Activated CD8-positive, alpha-beta memory T cell treated with anti-CD3 and anti-CD28 coated beads, Interleukin-2, amount 10 ng/mL, durations not matched to agents 7 days and 5 days (primary cell): ENCODE data around the gene IDH2. TPM values are rescaled to one million over a fixed set of nuclear protein-coding genes. Genes with fewer than 3 reads are reported as not detected.

ENCODE experiments used
- ATAC-seq: fragments of 150-1000 bp; cut with Tn5 transposase; one replicate; pipeline ENCODE4 v1.10.0; 2021; ENCODE audit warnings: moderate library complexity
- CTCF ChIA-PET: fragments of 350-600 bp; sonication (Branson Sonifier 250); formaldehyde crosslinking; loops from one replicate; lab custom pipeline; 2021; ENCODE audit warnings: antibody characterized with exemption; lab: Charles Lee
- DNase-seq: peaks from one replicate; pipeline ENCODE4 v3.0.0-alpha.2; 2020
- H3K27ac Mint-ChIP-seq: one replicate; pipeline ENCODE4 v1.8.0; 2021; ENCODE audit warnings: mild to moderate bottlenecking, mixed read lengths
- H3K27me3 Mint-ChIP-seq: one replicate; pipeline ENCODE4 v1.8.0; 2021; ENCODE audit warnings: mixed read lengths
- H3K36me3 Mint-ChIP-seq: one replicate; pipeline ENCODE4 v1.8.0; 2021; ENCODE audit warnings: mild to moderate bottlenecking, mixed read lengths
- H3K4me1 Mint-ChIP-seq: one replicate; pipeline ENCODE4 v1.8.0; 2021; ENCODE audit warnings: mixed read lengths
- H3K4me3 Mint-ChIP-seq: one replicate; pipeline ENCODE4 v1.8.0; 2021; ENCODE audit warnings: mild to moderate bottlenecking, moderate library complexity, mixed read lengths
- H3K9me3 Mint-ChIP-seq: one replicate; pipeline ENCODE4 v1.8.0; 2022; ENCODE audit warnings: low read depth, mixed read lengths
- total RNA-seq, 2 experiments: library from RNA; stranded (reverse); gene quantifications; one replicate each; pipeline ENCODE4 v1.2.3, GENCODE V29; 2021

The IDH2 gene
- total RNA-seq, 2 experiments from 2014 or later: 196 to 293 TPM

DNA sequence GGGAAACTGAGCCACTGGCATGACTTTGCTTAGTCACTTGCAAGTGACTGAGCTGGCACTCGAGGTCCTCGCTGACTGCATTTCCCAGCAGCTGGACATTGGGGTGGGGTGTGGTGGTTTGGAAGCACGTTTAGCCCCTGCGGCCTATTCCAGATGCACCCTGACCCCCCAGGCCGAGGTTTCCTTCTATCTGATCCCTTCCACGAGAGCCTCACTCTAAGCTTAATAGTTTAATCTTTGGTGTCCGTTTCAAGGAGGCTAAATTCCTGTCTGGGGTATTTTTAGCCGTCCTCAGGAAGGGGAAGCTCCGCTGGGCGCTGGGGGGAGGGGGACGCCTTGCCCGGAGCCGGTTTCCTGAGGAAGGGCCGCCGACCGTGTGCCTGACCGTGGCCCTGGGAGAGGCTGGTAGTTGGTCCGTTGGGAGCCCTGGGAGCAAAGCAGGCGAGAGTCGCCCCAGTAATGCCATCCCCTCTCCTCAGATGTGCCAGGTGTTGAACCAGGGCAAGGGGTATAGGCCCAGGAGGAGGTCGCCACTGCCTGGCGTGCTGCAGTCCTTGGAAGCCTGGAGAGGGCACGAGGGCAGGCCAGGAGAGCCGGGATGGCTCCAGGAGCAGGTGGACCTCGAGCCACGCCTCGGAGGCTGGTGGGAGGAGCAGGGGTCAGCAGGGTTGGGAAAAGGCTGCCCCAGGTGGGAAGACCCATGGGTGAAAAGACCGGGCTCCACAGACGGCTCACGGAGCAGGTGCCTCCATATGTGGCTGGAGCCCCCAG lies 37.2 kb downstream of the IDH2 start:
- ATAC-seq (no peak), DNase-seq (no peak)
- H3K27me3 Mint-ChIP-seq: no peaks in the 10 kb centered on the region
- H3K36me3 Mint-ChIP-seq: peaks cover 3% of the 10 kb centered on the region
- no peak overlapping the region for H3K4me3 Mint-ChIP-seq
- CTCF ChIA-PET: no interaction called here
- no peak overlapping the region for H3K27ac Mint-ChIP-seq
- H3K4me1 Mint-ChIP-seq: peaks cover 12% of the 10 kb centered on the region
- H3K9me3 Mint-ChIP-seq: no peaks in the 10 kb centered on the region

DNA sequence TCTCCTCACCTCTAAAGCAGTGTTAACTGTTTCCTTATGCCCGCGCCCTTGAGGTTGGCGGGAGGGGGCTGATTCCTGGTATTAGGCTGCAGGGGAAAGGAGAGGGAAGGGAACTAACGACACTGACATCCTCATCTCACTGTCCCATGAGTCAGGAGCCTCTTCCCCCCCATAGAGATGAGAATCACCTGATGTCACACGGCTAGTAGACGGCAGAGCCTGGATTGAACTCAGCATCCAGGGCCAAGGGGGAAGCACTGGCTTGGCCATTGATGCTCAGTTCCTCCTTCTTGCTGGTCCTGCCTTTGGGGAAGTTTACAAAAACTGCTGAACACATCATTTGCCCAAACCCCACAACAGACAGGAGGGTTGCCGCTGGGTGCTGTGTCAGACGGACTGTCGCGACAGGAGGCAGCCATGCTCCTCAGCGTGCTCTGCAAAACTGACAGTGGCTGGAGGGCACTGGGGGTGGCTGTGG lies 38.5 kb downstream of the IDH2 start:
- no peak for DNase-seq
- CTCF ChIA-PET: no interaction called here
- H3K27ac Mint-ChIP-seq: no peak overlapping the region
- ATAC-seq: no peak
- H3K4me1 Mint-ChIP-seq: peaks cover 25% of the 10 kb centered on the region
- no peak overlapping the region for H3K4me3 Mint-ChIP-seq
- H3K36me3 Mint-ChIP-seq: peaks cover 3% of the 10 kb centered on the region
- no peaks in the 10 kb centered on the region for H3K27me3 Mint-ChIP-seq
- no peaks in the 10 kb centered on the region for H3K9me3 Mint-ChIP-seq

DNA sequence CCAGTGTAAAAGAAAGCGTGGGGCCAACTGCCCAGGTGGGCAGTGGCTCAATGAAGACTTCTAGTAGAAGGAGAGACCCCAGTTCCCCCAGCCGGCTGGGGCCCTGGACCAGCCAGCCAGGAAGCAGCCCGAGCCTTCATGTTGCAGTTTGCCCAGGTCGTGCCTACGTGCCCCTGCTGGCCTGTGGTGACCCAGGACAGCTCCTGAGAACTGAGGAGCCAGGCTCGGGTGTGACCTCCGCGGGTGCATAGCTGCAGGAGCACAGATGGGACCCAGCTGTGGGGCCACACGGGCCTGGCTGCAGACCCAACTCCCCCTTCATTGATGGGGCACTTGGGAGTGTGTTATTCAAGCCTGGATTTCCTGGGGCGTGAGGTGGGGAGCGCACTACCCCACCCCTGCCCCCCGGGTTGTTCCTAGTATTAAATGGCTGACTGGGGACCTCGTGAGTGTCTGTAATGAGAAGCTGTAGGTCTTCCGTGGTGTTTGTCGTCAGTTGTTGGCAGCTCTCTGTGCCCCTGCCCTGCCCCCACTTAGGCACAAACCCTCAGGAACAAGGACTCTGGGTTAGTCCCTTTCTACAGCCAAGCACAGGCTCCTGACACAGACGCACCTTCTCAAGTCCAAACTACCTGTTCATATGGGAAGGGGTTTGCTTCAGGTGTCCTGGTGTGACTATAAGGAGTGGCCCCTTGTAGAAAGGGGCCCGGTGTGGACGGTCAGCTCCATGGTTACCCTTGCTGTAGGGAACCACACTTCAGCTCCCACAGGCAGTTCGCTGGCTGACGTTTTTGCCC lies 39.1 kb downstream of the IDH2 start:
- DNase-seq: no peak
- peaks cover under 1% of the 10 kb centered on the region for H3K36me3 Mint-ChIP-seq
- no peaks in the 10 kb centered on the region for H3K27me3 Mint-ChIP-seq
- H3K4me1 Mint-ChIP-seq: peaks cover 28% of the 10 kb centered on the region
- H3K27ac Mint-ChIP-seq: no peak overlapping the region
- CTCF ChIA-PET: no interaction called here
- ATAC-seq: no peak
- H3K4me3 Mint-ChIP-seq: no peak overlapping the region
- H3K9me3 Mint-ChIP-seq: no peaks in the 10 kb centered on the region

DNA sequence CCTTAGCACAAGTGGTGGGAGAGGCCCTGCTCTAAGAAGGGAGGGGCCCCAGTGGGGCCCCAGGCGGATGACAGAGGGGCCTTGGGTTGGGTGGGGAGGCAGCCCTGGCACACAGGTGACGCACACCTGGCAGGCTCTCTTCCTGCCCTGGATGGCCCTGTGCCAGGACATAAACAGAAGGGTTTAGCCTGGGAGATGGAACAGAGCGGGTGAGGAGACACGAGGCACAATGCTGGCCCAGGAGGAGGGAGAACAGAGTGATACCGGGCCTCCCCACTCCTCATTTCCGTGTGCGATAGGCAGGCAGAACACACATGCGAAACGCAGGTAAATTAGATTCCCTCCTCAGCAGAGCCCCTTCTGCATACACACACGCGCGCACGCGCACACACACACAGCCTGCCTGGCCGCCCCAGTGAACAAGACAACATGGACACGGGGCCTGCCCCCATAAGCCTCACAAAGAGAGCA lies 39.8 kb downstream of the IDH2 start:
- DNase-seq (no peak), ATAC-seq (no peak)
- Mint-ChIP-seq H3K4me3 (no peak overlapping the region), H3K36me3 (no peaks in the 10 kb centered on the region), H3K4me1 (peaks cover 28% of the 10 kb centered on the region), H3K27ac (peak overlapping the region; percentile 10), H3K9me3 (no peaks in the 10 kb centered on the region), H3K27me3 (no peaks in the 10 kb centered on the region)
- CTCF ChIA-PET: no interaction called here

DNA sequence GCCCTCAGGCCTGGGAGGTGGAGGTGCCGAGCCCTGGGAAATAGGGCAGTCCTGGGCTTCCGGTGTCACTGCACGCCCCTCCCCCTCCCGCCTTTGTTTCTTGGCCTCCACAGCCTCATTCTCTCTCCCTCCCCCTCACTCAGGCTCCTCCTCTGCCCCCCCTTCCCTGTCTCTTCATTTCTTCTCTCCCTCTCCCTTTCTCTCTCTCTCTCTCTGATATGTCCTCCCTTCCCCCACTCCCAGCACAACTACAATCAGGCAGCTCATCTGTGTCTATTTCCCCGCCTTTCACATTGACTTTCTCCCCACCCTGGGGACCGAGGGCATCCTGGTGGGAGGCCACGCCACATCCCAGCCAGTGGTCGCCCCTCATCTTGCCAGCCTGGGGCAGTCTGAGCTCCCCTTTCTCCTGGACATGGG lies 40.2 kb downstream of the IDH2 start:
- Mint-ChIP-seq H3K9me3 (no peaks in the 10 kb centered on the region), H3K36me3 (no peaks in the 10 kb centered on the region), H3K27me3 (no peaks in the 10 kb centered on the region), H3K27ac (peak overlapping the region; percentile 10), H3K4me1 (peaks cover 28% of the 10 kb centered on the region), H3K4me3 (no peak overlapping the region)
- CTCF ChIA-PET: interaction anchor here (2.0 kb wide), 1 partner anchor 301 kb away, joined by 5 read pairs; no protein-coding TSS in a partner anchor
- ATAC-seq (no peak), DNase-seq (peak; percentile 49)

DNA sequence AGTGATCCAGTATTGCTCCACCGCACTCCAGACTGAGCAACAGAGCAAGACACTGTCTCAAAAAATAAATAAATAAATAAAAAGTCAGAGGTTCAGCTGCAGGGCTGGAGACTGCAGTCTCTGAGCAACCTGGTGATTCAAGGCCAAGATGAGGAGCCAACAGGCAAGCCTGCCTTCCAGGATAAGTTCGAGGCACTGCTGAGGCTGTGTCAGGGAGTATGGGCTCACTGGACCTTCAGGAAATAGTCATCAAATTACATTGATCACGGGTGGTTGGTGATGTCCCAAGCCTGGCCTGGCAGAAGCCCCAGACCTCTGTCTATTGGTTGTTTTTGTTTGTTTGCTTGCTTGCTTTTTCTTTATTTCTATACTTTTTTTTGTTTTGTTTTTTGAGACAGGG lies 41.5 kb downstream of the IDH2 start:
- CTCF ChIA-PET: interaction anchor here (1.0 to 2.0 kb wide), 2 partner anchors 11 to 300 kb away, joined by 3 to 5 read pairs; no protein-coding TSS in a partner anchor
- Mint-ChIP-seq H3K4me3 (no peak overlapping the region), H3K4me1 (peaks cover 28% of the 10 kb centered on the region), H3K27me3 (no peaks in the 10 kb centered on the region), H3K27ac (no peak overlapping the region), H3K9me3 (no peaks in the 10 kb centered on the region), H3K36me3 (no peaks in the 10 kb centered on the region)
- no peak for ATAC-seq
- DNase-seq: no peak

DNA sequence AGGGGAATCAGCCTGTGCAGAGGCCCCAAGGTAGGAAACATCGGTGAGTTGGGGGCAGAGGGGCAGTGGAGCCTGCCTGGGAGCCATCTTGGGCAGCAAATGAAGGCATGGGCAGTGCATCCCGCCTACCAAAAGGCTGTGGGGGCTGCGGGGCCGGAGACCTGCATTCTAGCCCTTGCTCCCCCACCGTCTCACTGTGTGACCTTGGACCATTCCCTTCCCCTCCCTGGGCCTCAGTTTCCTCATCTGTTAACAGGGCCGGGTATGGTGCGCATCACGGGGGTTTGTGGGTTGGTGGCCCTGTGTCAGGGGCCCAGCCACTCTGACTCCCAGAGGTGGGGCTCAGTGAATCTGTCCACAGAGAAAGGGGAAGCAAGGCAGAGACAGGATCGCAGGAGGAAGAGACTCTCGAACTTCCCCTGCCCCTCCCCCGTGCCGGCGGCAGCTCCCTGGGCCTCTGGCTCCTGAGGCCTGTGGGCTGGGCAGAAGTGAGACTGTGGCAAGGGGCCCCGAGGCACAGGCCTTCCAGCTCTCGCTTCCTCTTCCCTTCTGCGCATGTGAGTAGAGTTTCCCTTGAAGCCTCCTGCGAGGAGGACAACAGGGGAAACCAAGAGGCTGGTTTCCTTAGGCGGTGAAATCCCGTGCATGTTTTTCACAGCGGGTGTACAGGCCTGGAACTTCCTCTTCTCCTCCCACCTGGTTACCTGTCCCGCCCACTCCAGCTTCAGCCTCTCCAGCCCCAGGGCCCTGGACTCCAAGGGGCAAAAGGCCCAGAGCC lies 42.9 kb downstream of the IDH2 start:
- H3K4me1 Mint-ChIP-seq: peaks cover 30% of the 10 kb centered on the region
- no peaks in the 10 kb centered on the region for H3K27me3 Mint-ChIP-seq
- peak; percentile 84 for DNase-seq
- no peaks in the 10 kb centered on the region for H3K36me3 Mint-ChIP-seq
- peak; percentile 92 for ATAC-seq
- H3K27ac Mint-ChIP-seq: peak overlapping the region; percentile 85
- H3K9me3 Mint-ChIP-seq: no peaks in the 10 kb centered on the region
- H3K4me3 Mint-ChIP-seq: peak overlapping the region; percentile 35
- CTCF ChIA-PET: interaction anchor here (0.8 to 1.4 kb wide), 3 partner anchors 12 to 161 kb away, joined by 3 to 5 read pairs (median 3); no protein-coding TSS in a partner anchor

DNA sequence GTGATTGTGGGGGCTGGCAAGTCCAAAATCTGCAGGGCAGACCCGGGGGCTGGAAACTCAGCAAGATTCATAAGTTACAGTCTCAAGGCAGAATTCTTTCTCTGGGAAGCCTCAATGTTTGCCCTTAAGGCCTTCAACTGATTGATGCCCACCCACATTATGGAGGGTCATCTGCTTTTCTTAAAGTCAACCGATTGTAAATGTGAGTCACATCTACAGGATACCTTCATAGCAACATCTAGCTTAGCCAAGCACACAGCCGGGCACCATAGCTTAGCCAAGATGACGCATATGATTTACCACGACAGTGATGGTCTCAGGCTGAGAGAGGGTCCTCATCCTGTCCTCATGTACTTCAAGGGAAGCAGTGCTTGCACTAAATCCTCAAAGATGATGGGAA lies 43.5 kb downstream of the IDH2 start:
- Mint-ChIP-seq H3K27ac (peak overlapping the region; percentile 85), H3K9me3 (no peaks in the 10 kb centered on the region), H3K4me1 (peaks cover 28% of the 10 kb centered on the region), H3K27me3 (no peaks in the 10 kb centered on the region), H3K36me3 (no peaks in the 10 kb centered on the region), H3K4me3 (no peak overlapping the region)
- DNase-seq (no peak), ATAC-seq (no peak)
- CTCF ChIA-PET: interaction anchor here (1.1 to 1.4 kb wide), 2 partner anchors 13 to 160 kb away, joined by 3 to 5 read pairs; no protein-coding TSS in a partner anchor

DNA sequence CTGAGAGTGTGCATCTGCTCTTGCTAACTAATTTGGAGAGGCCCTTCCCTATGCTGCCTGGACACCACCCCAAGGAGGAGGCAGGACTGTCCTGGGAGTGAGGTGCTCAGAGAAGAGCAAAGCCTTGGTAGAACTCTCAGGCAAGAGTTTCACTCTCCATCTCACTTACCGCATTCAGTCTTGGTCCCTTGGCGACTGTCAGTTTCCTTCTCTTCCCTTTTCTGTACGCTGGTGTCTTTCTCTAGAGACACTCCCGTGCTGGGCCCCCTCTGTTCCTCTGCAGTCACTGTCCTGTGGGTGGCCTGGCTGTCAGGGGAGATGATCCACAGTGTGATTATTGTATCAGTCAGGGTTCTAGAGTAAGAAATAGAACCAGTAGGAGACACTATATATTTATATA lies 44.0 kb downstream of the IDH2 start:
- no peak for DNase-seq
- no peak overlapping the region for H3K27ac Mint-ChIP-seq
- ATAC-seq: no peak
- no peaks in the 10 kb centered on the region for H3K36me3 Mint-ChIP-seq
- no peaks in the 10 kb centered on the region for H3K9me3 Mint-ChIP-seq
- peaks cover 28% of the 10 kb centered on the region for H3K4me1 Mint-ChIP-seq
- no peak overlapping the region for H3K4me3 Mint-ChIP-seq
- CTCF ChIA-PET: no interaction called here
- H3K27me3 Mint-ChIP-seq: no peaks in the 10 kb centered on the region

DNA sequence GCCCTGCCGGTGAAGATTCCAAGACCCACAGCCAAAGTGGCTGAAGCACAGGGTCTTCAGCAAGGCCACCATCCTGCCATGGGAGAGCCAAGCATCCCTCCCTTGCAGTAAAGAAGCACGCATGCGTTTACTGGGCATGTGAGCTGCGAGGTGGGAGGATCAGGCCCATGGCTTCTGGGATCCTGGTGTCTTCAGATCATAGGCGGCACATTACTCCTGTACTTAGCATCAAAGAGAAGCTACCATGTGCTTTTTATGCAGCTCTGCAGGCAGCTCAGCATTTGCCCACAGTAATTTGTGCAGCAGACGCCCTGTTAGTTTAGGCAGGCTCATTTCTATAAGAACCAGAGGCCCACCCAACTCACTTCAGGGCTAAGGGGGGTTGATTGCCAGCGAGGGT lies 45.7 kb downstream of the IDH2 start:
- H3K27me3 Mint-ChIP-seq: no peaks in the 10 kb centered on the region

DNA sequence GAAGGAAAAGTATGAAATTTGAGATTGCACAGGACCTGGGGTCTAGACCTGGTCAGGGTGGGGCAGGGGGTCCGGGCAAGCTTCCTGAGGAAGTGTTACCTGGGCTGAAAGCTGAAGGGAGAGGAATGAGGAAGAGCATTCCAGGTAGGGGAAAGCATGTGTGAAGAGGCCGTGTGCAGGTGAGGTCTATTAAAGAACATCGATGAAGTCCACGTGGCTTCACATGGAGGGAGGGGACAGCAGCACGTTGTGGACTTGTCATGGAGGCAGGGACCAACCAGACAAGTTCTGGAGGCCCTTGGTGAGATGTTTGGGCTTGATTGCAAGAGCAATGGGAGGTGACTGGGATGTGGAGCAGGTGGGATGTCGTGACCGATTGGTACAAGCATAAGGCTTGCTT lies 47.1 kb downstream of the IDH2 start:
- no peak overlapping the region for H3K27ac Mint-ChIP-seq
- H3K4me1 Mint-ChIP-seq: peaks cover 18% of the 10 kb centered on the region
- CTCF ChIA-PET: interaction anchor here (1.0 to 1.6 kb wide), 2 partner anchors 16 to 24 kb away, joined by 3 to 4 read pairs; no protein-coding TSS in a partner anchor
- no peaks in the 10 kb centered on the region for H3K27me3 Mint-ChIP-seq
- H3K36me3 Mint-ChIP-seq: no peaks in the 10 kb centered on the region
- ATAC-seq (no peak), DNase-seq (no peak)
- H3K9me3 Mint-ChIP-seq: no peaks in the 10 kb centered on the region
- H3K4me3 Mint-ChIP-seq: no peak overlapping the region

More for the DNA sequence above, 45.7 kb downstream of the IDH2 start:
- Mint-ChIP-seq H3K27ac (no peak overlapping the region), H3K36me3 (no peaks in the 10 kb centered on the region), H3K4me1 (peaks cover 24% of the 10 kb centered on the region), H3K4me3 (no peak overlapping the region), H3K9me3 (no peaks in the 10 kb centered on the region)
- no peak for ATAC-seq
- CTCF ChIA-PET: interaction anchor here (0.7 kb wide), 1 partner anchor 15 kb away, joined by 4 read pairs; no protein-coding TSS in a partner anchor
- no peak for DNase-seq

DNA sequence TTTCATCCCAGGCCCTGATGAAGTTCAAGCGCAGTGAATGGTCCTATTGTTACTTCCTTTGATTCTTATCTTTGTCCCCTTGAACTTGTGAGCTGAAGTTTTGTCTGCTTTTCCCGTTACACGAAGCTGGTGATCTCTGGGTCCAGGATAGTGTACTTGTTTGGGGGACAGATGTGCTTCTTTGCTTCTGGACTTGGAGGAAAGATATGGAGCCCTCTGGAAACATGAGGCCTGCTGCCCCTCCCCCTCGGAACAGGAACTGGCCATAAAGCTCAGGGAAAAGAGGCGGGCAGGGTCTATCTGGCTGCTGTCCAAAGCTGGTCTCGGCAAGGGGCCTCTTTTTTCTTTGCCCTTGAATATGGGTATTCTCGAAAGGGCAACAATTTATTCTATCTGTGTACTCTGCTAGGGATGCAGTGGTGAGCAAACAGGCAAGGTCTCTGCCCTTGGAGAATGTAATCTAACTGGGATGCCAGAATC lies 47.6 kb downstream of the IDH2 start:
- H3K4me1 Mint-ChIP-seq: peaks cover 13% of the 10 kb centered on the region
- no peak overlapping the region for H3K27ac Mint-ChIP-seq
- CTCF ChIA-PET: interaction anchor here (1.0 to 1.6 kb wide), 2 partner anchors 17 to 24 kb away, joined by 3 to 4 read pairs; no protein-coding TSS in a partner anchor
- no peaks in the 10 kb centered on the region for H3K9me3 Mint-ChIP-seq
- DNase-seq (no peak), ATAC-seq (no peak)
- H3K4me3 Mint-ChIP-seq: no peak overlapping the region
- H3K36me3 Mint-ChIP-seq: no peaks in the 10 kb centered on the region
- H3K27me3 Mint-ChIP-seq: no peaks in the 10 kb centered on the region
